Measurements from ENCODE around the gene PCDH10.

The PCDH10 gene, protein sequence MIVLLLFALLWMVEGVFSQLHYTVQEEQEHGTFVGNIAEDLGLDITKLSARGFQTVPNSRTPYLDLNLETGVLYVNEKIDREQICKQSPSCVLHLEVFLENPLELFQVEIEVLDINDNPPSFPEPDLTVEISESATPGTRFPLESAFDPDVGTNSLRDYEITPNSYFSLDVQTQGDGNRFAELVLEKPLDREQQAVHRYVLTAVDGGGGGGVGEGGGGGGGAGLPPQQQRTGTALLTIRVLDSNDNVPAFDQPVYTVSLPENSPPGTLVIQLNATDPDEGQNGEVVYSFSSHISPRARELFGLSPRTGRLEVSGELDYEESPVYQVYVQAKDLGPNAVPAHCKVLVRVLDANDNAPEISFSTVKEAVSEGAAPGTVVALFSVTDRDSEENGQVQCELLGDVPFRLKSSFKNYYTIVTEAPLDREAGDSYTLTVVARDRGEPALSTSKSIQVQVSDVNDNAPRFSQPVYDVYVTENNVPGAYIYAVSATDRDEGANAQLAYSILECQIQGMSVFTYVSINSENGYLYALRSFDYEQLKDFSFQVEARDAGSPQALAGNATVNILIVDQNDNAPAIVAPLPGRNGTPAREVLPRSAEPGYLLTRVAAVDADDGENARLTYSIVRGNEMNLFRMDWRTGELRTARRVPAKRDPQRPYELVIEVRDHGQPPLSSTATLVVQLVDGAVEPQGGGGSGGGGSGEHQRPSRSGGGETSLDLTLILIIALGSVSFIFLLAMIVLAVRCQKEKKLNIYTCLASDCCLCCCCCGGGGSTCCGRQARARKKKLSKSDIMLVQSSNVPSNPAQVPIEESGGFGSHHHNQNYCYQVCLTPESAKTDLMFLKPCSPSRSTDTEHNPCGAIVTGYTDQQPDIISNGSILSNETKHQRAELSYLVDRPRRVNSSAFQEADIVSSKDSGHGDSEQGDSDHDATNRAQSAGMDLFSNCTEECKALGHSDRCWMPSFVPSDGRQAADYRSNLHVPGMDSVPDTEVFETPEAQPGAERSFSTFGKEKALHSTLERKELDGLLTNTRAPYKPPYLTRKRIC

DNA sequence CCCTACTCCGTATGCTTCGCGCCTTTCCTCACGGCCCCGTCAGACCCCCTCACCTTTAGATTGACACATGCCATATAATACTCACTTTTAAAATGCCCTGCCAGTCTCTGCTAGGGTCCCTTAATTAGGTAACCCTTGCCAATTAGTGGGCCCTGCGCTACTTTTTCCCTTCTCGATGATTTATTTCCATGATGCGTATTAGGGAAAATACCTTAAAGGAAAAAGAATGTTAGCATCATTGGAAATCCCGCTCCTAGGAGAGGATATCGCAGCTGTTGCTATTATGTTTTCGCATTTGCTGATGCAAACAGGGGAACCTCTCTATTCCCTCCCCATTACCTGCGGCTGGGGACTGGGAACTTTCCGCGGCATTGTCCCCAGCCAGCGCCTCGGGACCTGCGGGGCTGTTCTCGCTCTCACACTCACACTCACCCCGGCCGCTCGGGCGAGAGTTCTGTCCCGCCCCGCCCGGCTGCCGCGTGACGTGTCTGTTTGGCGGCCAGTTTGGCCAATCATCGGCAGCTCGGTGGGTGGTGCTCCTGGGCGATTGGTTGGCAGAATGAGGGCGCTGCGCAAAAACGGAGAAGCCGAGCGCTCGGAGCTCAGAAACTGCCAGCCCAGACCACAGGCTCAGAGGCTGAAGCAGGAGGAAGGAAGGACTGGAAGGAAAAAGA, at the start of gene PCDH10:
TSS of gene PCDH10 (plus strand) at position 605 of the 674 bp plus-strand sequence. CDS start 847 bp downstream, outside the sequence.
- Histone ChIP-seq H3K4me3 (ENCODE audit: low read length) (peak within 1 kb of the TSS; percentile 46; the same call in 1 of the 2 replicates), H3K9me3 (ENCODE audit: control insufficient read depth, insufficient read depth, low read length) (no peaks in the 10 kb centered on the region), H3K27me3 (ENCODE audit: control insufficient read depth, insufficient read depth, low read length) (peaks cover 52% of the 10 kb centered on the region)

DNA sequence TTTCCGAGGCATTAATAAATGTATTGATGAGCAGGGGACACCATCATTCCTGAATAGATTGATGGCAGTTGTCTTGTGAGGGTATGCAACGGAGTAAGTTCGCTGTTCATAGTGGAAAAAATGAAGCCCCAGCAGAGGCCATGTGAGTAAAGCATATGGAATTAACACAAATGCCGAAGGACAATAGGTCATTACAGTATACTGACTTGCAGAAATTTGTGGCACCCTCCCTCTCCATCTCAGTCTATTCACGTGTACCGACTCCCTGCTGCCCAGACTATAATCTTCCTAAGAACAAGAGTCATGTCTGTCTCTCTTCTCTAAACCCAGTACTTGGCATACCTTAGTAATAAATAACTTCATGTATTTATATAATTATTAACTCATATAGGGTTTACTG, 47.1 kb upstream of the PCDH10 start:
- no peaks in the 10 kb centered on the region; the same call in 1 of the 2 replicates for H3K4me1 ChIP-seq (ENCODE audit: control insufficient read depth, insufficient read depth, low read length)
- H3K27ac ChIP-seq (ENCODE audit: low read length) = no peak overlapping the region
- no peaks in the 10 kb centered on the region for H3K36me3 ChIP-seq (ENCODE audit: control insufficient read depth, insufficient read depth, low read length)
- DNase-seq (ENCODE audit: low read depth, low spot score) = no peak
- no CpG with 5 or more reads among the region's 6 CpGs for WGBS (ENCODE audit: insufficient coverage, insufficient read length)
- H3K9me3 ChIP-seq (ENCODE audit: control insufficient read depth, insufficient read depth, low read length) = no peaks in the 10 kb centered on the region
- H3K27me3 ChIP-seq (ENCODE audit: control insufficient read depth, insufficient read depth, low read length) = no peaks in the 10 kb centered on the region
- H3K4me3 ChIP-seq (ENCODE audit: low read length) = no peak overlapping the region

More for the DNA sequence above, at the start of gene PCDH10:
- peak; percentile 86 for DNase-seq (ENCODE audit: low read depth, low spot score)
- H3K4me1 ChIP-seq (ENCODE audit: control insufficient read depth, insufficient read depth, low read length) = 0 out of 2 replicates have a peak, but pooled peaks cover 5% of the 10 kb centered on the region
- no peak within 1 kb of the TSS for H3K27ac ChIP-seq (ENCODE audit: low read length)
- WGBS (ENCODE audit: insufficient coverage, insufficient read length) = no CpG with 5 or more reads among the region's 38 CpGs
- no peaks in the 10 kb centered on the region for H3K36me3 ChIP-seq (ENCODE audit: control insufficient read depth, insufficient read depth, low read length)

DNA sequence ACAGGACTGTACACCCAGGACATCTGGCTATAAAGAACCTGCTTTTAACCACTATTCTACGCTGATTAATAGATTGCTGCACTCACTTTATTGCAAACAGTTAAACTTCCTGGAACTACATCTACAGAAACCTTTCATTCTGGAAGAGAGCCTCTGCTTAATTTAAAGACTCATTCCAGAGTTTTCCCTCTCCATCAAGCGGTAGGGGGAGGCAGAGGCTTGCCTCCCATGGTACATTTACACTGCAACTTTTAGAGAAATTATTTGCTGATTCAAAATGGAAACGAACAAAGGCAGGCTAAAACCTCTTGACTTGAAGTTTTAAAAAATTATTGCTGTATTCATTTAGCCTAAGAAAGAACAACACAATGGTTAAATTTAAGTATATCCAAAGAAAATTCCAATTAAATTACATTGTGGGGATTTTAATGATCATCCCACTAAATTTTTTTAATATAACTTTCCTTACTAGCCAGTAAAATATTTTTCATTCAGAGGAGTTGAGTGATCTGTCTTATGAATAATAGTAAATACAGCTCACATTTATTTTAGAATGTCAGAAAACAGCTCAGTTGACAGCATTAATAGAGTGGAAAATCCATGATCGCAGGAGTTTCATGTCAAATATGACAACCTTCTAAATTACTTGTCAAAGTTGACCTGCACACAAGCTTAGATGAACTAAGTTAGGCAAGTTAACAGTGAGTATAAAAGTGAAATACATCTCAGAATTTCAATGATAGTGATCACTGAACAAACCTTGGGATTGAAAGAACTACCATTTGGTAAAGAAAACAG, 46.3 kb upstream of the PCDH10 start:
- DNase-seq (ENCODE audit: low read depth, low spot score) = no peak
- no CpG with 5 or more reads among the region's 4 CpGs for WGBS (ENCODE audit: insufficient coverage, insufficient read length)
- H3K27me3 ChIP-seq (ENCODE audit: control insufficient read depth, insufficient read depth, low read length) = no peaks in the 10 kb centered on the region

DNA sequence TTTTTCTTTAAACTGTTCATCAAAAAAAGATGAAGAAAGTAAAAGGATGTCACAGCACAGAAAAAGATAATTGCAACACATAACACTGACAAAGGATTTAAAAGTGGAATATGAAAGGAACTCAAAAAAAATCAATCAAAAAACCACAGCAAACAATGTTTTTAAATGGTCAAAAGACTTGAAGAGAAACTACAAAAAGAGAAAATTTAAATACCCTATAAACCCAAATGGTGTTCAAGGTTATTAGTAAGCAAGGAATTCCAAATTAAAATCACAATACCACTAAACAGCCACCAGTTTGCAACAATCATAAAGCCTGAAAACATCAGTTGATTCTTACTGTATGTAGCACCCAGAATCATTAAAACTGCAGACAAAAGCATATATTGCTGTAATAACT, 36.5 kb upstream of the PCDH10 start:
- H3K9me3 ChIP-seq (ENCODE audit: control insufficient read depth, insufficient read depth, low read length) = no peaks in the 10 kb centered on the region
- no peak for DNase-seq (ENCODE audit: low read depth, low spot score)
- no peak overlapping the region for H3K4me3 ChIP-seq (ENCODE audit: low read length)
- H3K4me1 ChIP-seq (ENCODE audit: control insufficient read depth, insufficient read depth, low read length) = no peaks in the 10 kb centered on the region
- no peaks in the 10 kb centered on the region for H3K36me3 ChIP-seq (ENCODE audit: control insufficient read depth, insufficient read depth, low read length)
- H3K27ac ChIP-seq (ENCODE audit: low read length) = no peak overlapping the region
- no peaks in the 10 kb centered on the region for H3K27me3 ChIP-seq (ENCODE audit: control insufficient read depth, insufficient read depth, low read length)

More for the DNA sequence above, 46.3 kb upstream of the PCDH10 start:
- Histone ChIP-seq H3K4me1 (ENCODE audit: control insufficient read depth, insufficient read depth, low read length) (no peaks in the 10 kb centered on the region), H3K9me3 (ENCODE audit: control insufficient read depth, insufficient read depth, low read length) (no peaks in the 10 kb centered on the region), H3K27ac (ENCODE audit: low read length) (no peak overlapping the region), H3K36me3 (ENCODE audit: control insufficient read depth, insufficient read depth, low read length) (no peaks in the 10 kb centered on the region), H3K4me3 (ENCODE audit: low read length) (no peak overlapping the region)

DNA sequence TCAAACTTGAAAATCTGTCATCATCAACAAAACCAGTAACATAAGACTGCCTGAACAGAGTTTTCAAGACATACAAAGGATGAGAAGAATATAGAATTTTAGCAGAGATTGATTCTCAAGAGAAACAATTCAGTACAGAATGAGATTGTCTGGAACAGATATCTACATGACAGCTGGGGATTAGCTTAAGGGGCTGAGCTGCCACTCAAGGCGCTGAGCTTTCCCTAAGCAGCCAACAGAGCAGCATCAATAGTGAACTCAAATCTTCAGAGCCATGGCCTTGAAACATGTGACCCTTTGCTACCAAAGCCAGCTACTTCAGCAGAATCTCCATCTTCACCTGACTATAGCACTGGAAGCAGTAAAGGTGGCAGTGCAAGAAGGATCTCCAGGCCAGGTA, 24.3 kb upstream of the PCDH10 start:
- Histone ChIP-seq H3K4me3 (ENCODE audit: low read length) (no peak overlapping the region), H3K4me1 (ENCODE audit: control insufficient read depth, insufficient read depth, low read length) (no peaks in the 10 kb centered on the region), H3K9me3 (ENCODE audit: control insufficient read depth, insufficient read depth, low read length) (no peaks in the 10 kb centered on the region), H3K27ac (ENCODE audit: low read length) (no peak overlapping the region), H3K36me3 (ENCODE audit: control insufficient read depth, insufficient read depth, low read length) (no peaks in the 10 kb centered on the region), H3K27me3 (ENCODE audit: control insufficient read depth, insufficient read depth, low read length) (no peaks in the 10 kb centered on the region)
- WGBS (ENCODE audit: insufficient coverage, insufficient read length) = no CpG with 5 or more reads among the region's 1 CpG
- DNase-seq (ENCODE audit: low read depth, low spot score) = no peak

DNA sequence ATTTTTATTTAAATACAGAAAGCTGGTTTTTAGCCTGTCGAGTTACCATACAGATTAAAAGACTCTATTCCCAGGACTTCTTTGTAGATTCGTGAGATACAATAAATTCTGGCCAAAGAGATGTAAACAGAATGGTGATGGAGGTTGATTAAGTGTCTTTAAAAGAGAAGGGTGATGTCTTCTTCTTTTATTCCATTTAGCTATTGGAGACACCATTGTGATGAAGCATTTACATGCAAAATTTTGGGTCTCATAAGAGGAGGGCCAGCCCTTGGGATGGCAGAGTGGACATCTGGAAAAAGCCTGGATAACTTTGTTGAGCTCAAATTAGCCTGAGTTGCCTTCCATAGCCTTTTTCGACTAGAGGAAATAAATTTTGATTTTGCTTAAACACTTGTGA, 21.6 kb upstream of the PCDH10 start:
- Histone ChIP-seq H3K9me3 (ENCODE audit: control insufficient read depth, insufficient read depth, low read length) (no peaks in the 10 kb centered on the region), H3K27ac (ENCODE audit: low read length) (no peak overlapping the region), H3K4me1 (ENCODE audit: control insufficient read depth, insufficient read depth, low read length) (no peaks in the 10 kb centered on the region), H3K4me3 (ENCODE audit: low read length) (no peak overlapping the region), H3K36me3 (ENCODE audit: control insufficient read depth, insufficient read depth, low read length) (no peaks in the 10 kb centered on the region), H3K27me3 (ENCODE audit: control insufficient read depth, insufficient read depth, low read length) (no peaks in the 10 kb centered on the region)
- WGBS (ENCODE audit: insufficient coverage, insufficient read length) = no CpG with 5 or more reads among the region's 3 CpGs
- DNase-seq (ENCODE audit: low read depth, low spot score) = no peak

DNA sequence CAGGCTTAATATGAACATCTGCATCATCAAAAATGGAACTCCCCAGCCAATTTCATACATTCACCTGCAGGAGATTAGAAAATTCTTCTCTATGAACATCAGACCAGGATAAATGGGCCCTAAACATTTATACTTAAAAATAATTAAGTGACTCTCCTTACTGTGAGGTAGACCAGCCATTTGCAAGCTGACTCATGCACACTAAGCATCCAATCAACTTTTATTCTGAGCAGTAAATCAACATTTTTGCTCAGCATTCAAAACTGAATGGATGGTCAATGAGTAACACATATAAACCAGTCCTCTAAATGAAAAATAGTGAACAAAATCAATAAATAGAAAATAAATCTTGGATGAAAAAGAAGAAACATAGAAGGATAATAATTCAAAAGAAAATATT, 19.9 kb upstream of the PCDH10 start:
- no peak for DNase-seq (ENCODE audit: low read depth, low spot score)
- H3K36me3 ChIP-seq (ENCODE audit: control insufficient read depth, insufficient read depth, low read length) = no peaks in the 10 kb centered on the region
- no peak overlapping the region for H3K27ac ChIP-seq (ENCODE audit: low read length)
- H3K9me3 ChIP-seq (ENCODE audit: control insufficient read depth, insufficient read depth, low read length) = no peaks in the 10 kb centered on the region
- H3K4me1 ChIP-seq (ENCODE audit: control insufficient read depth, insufficient read depth, low read length) = no peaks in the 10 kb centered on the region
- H3K27me3 ChIP-seq (ENCODE audit: control insufficient read depth, insufficient read depth, low read length) = no peaks in the 10 kb centered on the region
- no peak overlapping the region for H3K4me3 ChIP-seq (ENCODE audit: low read length)

DNA sequence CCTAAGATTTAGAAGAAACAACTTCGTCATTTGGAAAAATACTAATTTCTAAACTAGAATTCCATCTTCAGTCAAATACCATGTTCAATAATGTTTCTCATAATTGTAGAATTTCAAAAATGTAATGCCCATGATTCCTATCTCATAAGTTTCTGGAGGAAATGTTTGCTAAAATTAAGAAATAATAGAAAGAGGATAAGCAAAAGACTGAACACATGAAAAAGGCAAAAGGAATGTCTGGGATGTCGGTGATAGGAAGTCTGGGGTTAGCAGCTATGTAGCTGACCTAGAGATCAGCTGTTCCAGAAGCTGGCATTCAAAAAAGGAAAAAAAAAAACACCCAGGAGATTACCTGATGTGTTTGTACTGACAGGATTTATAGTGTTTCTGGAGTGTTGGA, 18.9 kb upstream of the PCDH10 start:
- no peak for DNase-seq (ENCODE audit: low read depth, low spot score)
- Histone ChIP-seq H3K27ac (ENCODE audit: low read length) (no peak overlapping the region), H3K4me3 (ENCODE audit: low read length) (no peak overlapping the region), H3K9me3 (ENCODE audit: control insufficient read depth, insufficient read depth, low read length) (no peaks in the 10 kb centered on the region), H3K4me1 (ENCODE audit: control insufficient read depth, insufficient read depth, low read length) (no peaks in the 10 kb centered on the region), H3K27me3 (ENCODE audit: control insufficient read depth, insufficient read depth, low read length) (no peaks in the 10 kb centered on the region), H3K36me3 (ENCODE audit: control insufficient read depth, insufficient read depth, low read length) (no peaks in the 10 kb centered on the region)
- WGBS (ENCODE audit: insufficient coverage, insufficient read length) = no CpG with 5 or more reads among the region's 2 CpGs

DNA sequence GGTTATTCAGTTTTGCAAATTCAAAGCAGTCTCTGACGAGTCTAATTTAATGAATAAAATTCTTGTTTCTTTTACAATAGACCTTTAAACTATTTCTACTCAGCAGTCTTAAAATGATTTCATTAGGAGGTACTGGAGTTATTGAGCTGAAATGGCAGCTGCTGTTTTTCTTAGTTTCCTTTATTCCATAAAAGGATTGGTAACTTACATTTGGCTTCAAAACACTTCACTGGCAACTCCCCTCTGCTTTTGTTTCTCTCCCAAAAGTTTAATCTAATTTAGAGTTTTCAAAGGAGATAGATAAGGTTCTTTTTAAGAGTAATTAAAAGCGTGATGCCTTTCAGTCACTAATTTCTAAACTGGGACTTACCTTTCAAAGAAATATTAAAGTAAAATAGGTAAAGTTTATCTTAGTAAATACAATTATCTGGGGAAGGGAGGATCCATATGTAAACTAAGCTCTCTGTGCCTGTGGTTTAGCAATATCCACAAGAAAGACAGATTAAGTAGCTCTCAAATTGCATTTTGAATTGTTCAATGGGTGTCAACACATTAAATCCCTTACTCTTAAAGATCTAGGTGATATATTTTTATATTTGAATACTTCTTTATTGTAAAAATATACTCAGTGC, 17.1 kb upstream of the PCDH10 start:
- H3K9me3 ChIP-seq (ENCODE audit: control insufficient read depth, insufficient read depth, low read length) = no peaks in the 10 kb centered on the region
- no peak overlapping the region for H3K4me3 ChIP-seq (ENCODE audit: low read length)
- H3K4me1 ChIP-seq (ENCODE audit: control insufficient read depth, insufficient read depth, low read length) = no peaks in the 10 kb centered on the region
- H3K36me3 ChIP-seq (ENCODE audit: control insufficient read depth, insufficient read depth, low read length) = no peaks in the 10 kb centered on the region
- H3K27me3 ChIP-seq (ENCODE audit: control insufficient read depth, insufficient read depth, low read length) = no peaks in the 10 kb centered on the region
- WGBS (ENCODE audit: insufficient coverage, insufficient read length) = no CpG with 5 or more reads among the region's 2 CpGs
- no peak overlapping the region for H3K27ac ChIP-seq (ENCODE audit: low read length)
- no peak for DNase-seq (ENCODE audit: low read depth, low spot score)

Data from iPS DF 6.9 (cell line).